ENCODE measurements around the gene TAL1. TPM values are rescaled to one million over a fixed set of nuclear protein-coding genes. Genes with fewer than 3 reads are reported as not detected.

The TAL1 gene
- total RNA-seq, 4 donors from 2014 or later, result 1.2 to 7.4 (median 2.9) TPM

GRCh38 chr1:47230692-47231300 is 1.2 kb downstream of the TAL1 start:
- peaks cover 0 to 55% of the 10 kb centered on the region in 2 donors for H3K27me3 ChIP-seq
- peak overlapping the region in 3 of 4 donors; percentile 27 to 42 (median 34) for H3K4me3 ChIP-seq
- H3K27ac ChIP-seq, result peak overlapping the region in 3 of 4 donors; percentile 49 to 67 (median 54)
- no peaks in the 10 kb centered on the region for H3K36me3 ChIP-seq
- H3K9me3 ChIP-seq, result no peaks in the 10 kb centered on the region
- peaks cover 4 to 32% (median 9%) of the 10 kb centered on the region in 4 donors for H3K4me1 ChIP-seq
- TF ChIP-seq POLR2A (IDR thresholded peaks at IDR 0.05) (no peak), CTCF (IDR thresholded peaks at IDR 0.05) (no peak)
- DNase-seq, result no peak

- Histone ChIP-seq H3K4me3 (peak overlapping the region in 3 of 4 donors; percentile 1 to 42 (median 34)), H3K4me1 (peaks cover 4 to 39% (median 12%) of the 10 kb centered on the region in 4 donors), H3K27ac (peak overlapping the region in 3 of 4 donors; percentile 12 to 67 (median 54)), H3K36me3 (no peaks in the 10 kb centered on the region), H3K9me3 (no peaks in the 10 kb centered on the region), H3K27me3 (peaks cover 0 to 61% of the 10 kb centered on the region in 2 donors)
- TF ChIP-seq POLR2A (IDR thresholded peaks at IDR 0.05) (no peak), CTCF (IDR thresholded peaks at IDR 0.05) (no peak)
- DNase-seq, result no peak
Measured at GRCh38 chr1:47229886-47230691, 1.9 kb downstream of the TAL1 start.

- no peak for DNase-seq
- peak overlapping the region in 3 of 4 donors; percentile 12 to 54 (median 44) for H3K27ac ChIP-seq
- peaks cover 0 to 69% of the 10 kb centered on the region in 2 donors for H3K27me3 ChIP-seq
- peak overlapping the region in 3 of 4 donors; percentile 1 to 34 (median 23) for H3K4me3 ChIP-seq
- H3K36me3 ChIP-seq, result no peaks in the 10 kb centered on the region
- H3K9me3 ChIP-seq, result no peaks in the 10 kb centered on the region
- TF ChIP-seq CTCF (IDR thresholded peaks at IDR 0.05) (no peak), POLR2A (IDR thresholded peaks at IDR 0.05) (no peak)
- H3K4me1 ChIP-seq, result peaks cover 4 to 44% (median 13%) of the 10 kb centered on the region in 4 donors
Measured at GRCh38 chr1:47229031-47229885, 2.8 kb downstream of the TAL1 start.

- peaks cover 4 to 44% (median 13%) of the 10 kb centered on the region in 4 donors for H3K4me1 ChIP-seq
- H3K36me3 ChIP-seq, result no peaks in the 10 kb centered on the region
- peak overlapping the region in 2 of 4 donors; percentile 44 to 54 for H3K27ac ChIP-seq
- H3K9me3 ChIP-seq, result no peaks in the 10 kb centered on the region
- peaks cover 0 to 73% of the 10 kb centered on the region in 2 donors for H3K27me3 ChIP-seq
- no peak for TF ChIP-seq POLR2A (IDR thresholded peaks at IDR 0.05)
- TF ChIP-seq CTCF (IDR thresholded peaks at IDR 0.05), result no peak
- no peak for DNase-seq
- H3K4me3 ChIP-seq, result peak overlapping the region in 2 of 4 donors; percentile 23 to 34
Measured at GRCh38 chr1:47228644-47229030, 3.4 kb downstream of the TAL1 start.
